Activated effector memory CD4-positive, alpha-beta T cell treated with Interleukin-2 at 50 U/mL for 16 hours (primary cell): ENCODE results near the gene CEBPB.
"Not testable (repeated sequence)": the region's sequence is repeated elsewhere in the genome, so short reads cannot be mapped to it uniquely, and the experiment has no call there.

Experiments used
- DNase-seq: peaks from one replicate; pipeline ENCODE4 v3.0.0-alpha.2; 2020

CEBPB gene

DNA sequence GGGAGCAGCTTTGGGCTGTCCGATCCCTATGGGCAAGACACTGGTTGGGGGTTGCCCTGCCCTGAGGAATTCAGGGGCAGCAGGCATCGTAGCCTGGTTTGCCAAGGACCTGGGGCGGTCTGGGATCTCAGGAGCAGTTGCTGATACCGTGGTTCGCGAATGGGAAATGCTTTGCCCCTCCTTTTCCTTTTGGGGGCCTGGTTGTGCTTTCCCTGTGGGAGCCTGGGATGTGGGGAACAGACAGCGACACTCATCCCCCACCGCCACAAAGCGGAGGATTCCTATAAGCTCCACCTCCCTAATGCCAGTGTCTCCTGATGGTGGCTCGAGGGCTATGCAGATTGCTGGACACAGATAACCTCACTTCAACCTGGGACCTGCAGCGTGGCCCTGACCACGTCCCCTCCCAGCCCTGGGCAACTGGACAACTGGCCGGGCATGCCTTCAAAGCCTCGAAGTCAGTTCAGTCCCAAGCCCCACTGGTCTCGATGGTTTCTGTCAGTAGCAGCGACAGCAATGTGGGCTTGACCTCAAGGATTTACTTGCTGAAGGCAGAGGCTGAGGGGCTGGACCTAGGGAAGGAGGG is 3.3 kb downstream of the CEBPB start:
- DNase-seq, result no peak

DNA sequence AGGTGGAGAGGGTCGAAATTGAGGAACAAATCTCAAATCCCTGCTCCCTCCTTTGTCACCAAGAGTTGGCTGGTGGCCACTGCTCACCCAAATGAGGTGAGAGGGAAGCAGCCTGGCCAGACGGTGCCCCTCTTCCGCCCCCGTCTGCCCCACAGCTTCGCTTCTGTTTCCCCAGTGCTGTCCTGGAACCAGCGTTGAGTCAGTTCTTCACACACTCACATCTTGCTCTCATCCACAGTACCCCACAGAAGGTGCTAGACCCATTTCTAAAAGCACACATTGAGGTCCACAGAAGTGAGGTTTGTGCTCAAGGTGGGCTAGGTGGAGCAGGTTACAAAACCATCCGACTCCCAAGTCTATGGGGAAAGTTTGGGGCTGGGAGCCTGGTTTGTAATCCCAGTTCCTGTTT is 3.8 kb downstream of the CEBPB start:
- DNase-seq, result no peak

DNA sequence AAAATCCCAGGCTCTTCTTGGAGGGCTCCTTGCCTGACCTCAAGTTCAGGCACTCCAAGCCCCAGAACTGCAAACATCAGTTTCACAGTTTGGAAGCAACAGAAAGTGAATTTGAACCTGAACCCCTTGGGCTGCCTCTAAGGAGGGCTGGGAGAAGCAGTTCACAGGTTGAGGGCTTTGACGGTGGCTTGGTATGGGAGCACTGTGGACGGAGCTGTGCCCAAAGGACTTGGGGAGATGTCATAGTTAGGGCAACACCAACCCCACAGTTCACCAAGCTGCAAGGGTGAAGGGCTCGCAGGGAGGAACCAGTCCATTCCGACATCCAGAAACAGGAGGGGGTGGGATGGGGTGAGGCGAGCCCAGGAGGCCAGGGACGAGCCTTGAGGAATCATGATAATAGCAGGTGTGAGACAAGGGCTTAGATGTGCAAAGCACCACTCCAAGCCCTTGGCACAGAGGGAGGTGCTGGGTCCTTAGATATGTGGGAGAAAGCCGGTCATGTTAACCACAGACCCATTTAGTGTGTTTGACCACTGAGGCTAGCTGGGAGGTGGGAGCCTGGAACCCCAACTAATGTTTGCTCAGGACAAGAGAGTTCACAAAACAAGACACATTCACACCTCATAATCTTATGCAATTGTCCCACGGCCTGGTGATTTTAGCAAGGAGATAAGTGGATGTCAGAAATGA is 4.3 kb downstream of the CEBPB start:
- no peak for DNase-seq

DNA sequence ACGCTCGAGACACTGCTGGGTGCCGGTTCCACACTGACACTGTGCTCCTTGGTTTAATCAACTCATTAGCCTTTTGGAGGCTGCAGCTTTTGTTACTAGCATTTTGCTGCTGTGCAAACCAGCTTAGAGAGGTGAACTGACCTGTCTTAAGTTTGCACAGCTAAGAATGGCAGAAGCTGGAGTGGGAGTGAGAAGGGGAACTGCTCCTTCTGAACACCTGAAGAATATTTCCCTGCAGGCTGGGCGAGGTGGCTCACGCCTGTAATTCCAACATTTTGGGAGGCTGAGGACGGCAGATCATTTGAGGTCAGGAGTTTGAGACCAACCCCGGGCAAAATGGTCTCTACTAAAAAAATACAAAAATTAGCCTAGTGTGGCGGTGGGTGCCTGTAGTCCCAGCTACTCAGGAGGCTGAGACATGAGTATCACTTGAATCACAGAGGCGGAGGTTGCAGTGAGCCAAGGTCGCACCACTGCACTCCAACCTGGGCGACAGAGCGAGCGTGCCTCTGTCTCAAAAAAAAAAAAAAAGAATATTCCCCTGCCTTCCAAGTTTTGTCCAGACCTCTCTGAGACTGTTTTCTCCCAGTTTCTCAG is 5.0 kb downstream of the CEBPB start:
- DNase-seq, result no peak

DNA sequence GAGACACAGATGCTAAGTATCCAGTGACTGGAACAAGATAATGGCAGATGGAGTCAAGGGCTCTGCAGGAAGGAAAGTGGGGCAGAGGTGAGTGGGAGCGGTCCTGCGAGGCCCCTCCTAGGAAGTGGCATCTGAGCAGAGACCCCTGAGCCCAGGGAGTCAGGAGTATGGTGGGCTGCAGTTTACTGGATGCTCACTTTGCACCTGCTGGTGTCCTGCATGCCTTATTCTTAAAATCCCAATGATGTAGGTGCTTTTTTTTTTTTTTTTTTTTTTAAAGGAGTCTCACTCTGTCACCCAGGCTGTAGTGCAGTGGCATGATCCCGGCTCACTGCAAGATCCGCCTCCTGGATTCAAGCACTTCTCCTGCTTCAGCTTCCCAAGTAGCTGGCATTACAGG is 5.6 kb downstream of the CEBPB start:
- DNase-seq, result no peak

DNA sequence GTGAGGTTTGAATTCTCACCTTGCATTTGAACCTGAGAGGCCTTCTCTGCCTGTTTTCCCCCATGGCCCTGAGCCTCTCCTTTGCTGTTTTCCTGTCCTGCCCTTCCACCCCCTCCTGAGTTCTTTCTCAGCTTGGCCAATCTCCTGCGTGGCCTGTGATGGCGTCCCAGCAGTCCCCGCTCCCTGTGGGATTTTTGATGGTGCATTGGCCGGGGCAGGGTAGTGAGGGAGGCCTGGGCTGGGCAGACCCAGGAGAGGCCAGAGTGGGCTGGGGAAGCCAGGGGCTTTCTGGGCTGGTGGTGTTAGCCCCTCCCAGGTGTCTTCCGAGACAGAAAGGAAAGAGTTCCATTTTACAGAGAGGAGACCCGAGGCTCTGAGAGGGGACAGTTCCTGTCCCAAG is 6.3 kb downstream of the CEBPB start:
- DNase-seq, result no peak

DNA sequence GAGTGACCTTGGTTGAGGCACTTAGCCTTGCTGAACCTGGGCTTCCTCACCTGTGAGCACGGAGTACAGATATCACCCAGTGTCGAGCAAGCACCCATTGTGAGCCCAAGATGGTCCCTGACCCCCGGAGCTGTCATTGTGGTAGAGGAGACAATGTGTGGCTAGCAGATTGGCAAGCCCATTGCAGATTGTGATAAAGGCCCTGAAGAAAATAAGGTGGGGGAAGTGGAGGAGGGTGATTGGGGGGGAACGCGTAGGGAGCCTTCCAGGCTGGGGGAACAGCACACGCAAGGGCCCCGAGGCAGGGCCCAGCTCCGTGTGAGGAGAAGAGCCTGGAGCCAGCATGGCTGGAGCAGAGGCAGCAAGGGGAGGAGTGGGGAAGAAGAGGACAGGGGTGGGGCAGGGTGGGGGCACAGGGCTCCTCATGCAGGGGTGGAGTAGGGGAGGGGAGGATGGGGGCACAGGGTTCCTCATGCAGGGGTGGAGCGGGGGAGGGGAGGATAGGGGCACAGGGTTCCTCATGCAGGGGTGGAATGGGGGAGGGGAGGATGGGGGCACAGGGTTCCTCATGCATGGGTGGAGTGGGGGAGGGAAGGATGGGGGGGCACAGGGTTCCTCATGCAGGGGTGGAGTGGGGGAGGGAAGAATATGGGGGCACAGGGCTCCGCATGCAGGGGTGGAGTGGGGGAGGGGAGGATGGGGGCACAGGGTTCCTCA is 7.0 kb downstream of the CEBPB start:
- DNase-seq, result no peak

DNA sequence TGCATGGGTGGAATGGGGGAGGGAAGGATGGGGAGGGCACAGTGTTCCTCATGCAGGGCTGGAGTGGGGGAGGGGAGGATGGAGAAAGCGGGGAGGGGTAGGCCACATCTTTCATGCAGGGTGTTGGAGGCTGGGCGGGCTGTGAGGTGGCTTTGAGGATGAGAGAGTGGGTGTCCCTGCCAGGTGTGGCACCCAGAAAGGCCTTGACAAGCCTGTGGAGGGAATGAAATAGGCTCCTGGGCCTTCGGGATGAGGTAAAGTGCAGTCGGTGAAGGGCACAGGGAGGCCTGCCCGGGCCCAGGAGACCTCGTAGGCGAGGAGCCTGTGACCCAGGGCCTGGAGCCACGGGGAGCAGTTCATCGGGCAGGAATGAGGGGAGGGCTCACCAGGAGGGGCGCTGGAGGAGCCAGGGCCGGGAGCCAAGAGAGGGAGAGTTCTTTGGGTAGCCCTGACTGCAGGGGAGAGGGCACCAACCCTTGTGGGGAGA is 7.6 kb downstream of the CEBPB start:
- no peak for DNase-seq

DNA sequence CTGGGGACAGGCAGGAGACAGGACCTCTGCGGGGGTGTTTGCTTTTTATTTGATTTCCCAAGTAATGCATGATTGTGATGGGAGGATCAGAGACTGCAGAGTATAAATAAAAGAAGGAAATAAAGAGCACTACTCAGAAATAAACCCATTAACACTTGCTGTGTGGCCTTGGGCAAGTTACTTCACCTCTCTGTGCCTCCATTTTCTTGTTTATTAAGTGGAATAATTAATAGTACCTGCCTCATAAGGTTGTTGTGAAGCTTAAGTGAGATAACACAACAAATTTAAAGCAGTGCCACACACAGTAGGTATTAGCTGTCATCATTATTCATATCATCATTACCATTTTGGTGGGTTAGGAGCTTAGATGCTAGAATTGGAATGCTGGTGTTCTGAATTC is 8.1 kb downstream of the CEBPB start:
- no peak for DNase-seq

DNA sequence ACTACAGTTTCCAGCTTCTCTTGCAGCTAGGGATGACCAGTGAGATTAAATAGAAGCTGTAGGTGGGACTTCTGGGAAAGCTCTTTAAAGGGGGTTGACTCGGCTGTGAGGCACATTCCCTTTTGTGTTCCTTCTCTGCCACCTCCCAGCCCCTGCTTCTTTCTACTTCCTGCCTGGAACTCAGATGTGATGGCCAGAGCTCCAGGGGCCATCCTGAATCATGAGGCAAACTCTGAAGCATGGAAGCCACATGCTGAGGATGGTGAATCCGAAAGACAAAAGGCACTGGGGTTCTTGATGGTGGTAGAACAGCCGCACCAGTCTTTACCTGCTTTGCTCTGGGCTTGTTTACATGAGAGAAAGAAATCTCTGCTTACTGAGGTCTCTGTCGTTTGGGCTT is 9.1 kb downstream of the CEBPB start:
- no peak for DNase-seq

DNA sequence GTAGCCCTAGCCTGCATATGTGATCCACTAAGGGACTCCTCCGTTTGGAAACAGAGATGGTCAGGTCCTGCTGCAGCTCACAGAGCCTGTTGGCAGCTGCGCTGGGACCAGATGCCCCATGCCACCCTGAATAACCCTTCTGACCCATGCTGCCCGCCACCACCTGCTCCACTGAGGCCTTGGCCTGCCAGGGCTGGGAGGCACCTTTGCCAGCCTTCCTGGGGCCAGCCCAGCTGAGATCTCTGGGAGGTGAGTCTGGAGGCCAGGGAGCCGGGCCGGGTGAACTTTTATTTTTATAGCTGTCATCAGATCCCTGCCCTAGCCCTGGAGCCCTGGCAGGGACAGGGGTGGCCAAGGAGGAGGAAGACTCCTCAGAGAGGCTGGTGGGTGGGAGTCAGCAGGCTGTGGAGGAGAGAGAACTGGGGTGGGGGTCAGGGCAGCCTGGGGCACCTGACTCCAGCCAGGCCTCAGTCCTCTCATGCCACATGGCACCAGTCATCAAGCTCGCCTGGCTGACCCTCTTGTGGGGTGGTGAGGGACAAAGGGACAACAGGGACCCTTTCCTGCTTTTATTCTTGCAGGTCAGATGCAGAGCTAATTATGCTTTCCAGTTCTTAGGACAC is 10.0 kb downstream of the CEBPB start:
- DNase-seq, result no peak

DNA sequence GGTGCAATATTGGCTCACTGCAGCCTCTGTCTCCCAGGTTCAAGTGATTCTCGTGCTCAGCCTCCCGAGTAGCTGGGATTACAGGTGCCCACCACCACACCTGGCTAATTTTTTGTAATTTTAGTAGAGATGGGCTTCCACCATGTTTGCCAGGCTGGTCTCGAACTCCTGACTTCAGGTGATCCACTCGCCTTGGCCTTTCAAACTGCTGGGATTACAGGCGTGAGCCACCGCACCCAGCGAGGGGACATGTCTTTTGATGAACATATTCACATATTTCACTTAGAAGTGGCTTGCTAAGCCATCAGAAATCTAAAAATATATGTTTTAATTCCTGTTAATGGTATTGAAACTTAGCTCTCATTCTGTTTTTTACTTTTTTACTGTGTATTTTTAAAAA is 11.1 kb downstream of the CEBPB start:
- DNase-seq, result not testable (repeated sequence)

DNA sequence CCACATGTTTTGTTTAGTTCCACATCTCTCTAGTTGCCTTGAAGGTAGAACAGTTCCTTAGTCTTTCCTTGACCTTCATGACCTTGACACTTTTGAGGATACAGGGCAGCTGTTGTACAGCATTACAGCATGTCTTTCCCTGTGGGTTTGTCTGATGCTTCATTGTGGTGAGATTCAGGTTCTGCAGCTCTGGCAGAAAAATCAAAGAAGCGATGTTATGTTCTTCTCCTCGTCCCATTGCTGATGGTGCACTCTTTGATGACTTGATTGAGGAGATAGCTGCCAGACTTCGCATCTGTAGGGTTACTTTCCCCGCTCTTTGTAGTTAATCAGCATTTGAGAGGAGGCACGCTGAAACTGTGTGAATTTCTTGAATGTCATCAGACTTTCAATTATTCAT is 12.0 kb downstream of the CEBPB start:
- DNase-seq, result no peak

DNA sequence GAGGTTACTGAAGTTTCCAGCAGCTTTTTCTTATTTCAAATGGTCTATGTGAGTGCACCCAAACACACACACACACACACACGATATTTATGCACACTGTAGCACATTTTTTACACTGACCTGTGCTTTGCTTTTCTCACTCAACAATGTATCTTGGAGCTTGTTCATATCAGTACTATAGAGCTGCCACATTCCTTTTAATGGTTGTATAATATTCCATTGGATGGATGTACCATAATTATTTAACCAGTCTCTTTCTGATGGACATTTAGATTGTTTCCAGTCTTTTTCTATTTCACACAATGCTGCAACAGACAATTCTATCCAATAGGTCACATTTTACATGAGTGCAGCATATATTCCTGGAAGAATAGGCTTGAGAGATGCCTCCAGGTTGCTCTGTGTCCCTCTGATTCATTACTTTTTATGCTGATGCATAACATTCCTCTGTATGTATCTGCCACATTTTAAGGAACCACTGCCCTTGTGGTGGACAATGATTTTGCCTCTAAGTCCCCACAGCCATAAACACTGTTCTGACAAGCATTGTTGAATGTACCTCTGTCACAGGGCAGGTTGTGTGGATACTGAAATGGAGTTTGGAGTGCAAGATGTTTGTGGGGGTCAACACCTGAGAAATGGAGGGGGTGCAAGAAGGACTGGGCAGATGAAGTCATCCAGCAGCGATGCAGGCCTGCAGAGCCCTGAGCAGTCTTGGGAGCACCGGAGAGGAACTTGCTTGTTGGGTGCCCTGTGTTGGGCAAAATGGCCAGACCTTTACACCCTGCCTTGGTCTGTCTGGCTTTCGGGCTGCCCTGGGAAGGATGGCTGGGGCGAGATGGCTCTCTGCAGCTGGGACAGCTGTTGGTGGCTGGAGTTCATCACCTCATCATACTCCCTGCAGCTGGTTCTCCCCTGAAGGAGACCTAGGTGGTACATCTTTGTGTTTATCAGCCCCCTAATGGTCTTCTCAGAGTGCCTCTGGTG is 13.6 kb downstream of the CEBPB start:
- no peak for DNase-seq

DNA sequence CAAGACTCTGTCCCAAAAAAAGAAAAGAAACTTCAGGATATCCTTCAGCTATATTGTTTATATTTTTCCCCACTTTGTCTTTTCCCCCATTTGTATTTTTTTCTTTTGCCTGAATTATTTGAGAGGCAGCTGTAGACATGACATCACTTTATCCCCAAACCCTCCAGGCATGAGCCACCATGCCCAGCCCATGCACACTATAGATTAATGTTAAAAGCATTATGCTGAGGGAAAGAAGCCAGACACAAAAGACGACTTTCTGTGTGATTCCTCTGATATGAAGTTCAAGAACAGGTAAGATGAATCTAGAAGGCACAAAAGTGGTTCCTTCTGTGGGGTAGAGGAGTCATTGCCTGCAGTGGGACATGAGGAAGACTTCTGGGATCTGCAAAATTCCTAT is 16.4 kb downstream of the CEBPB start:
- DNase-seq, result no peak

DNA sequence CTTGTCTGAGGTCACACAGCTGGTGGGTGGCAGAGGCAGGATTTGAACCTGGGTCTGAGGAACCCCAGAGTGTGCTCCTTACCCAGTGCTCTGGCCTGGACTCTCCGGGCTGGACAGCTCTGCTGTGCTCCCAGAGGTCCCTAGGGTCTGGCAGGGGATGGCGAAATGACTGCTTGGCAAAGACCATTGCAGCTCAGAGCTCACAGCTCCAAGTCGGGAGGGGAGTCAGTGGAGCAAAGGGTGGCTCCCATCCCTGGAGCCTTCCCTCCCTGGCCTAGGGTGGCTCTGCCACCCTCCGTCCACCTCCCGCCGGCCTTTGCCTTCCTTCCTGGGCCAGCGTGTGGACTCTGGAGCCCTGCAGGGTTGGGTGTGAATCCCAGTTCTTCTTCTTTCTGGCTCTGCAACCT is 17.5 kb downstream of the CEBPB start:
- DNase-seq, result no peak

DNA sequence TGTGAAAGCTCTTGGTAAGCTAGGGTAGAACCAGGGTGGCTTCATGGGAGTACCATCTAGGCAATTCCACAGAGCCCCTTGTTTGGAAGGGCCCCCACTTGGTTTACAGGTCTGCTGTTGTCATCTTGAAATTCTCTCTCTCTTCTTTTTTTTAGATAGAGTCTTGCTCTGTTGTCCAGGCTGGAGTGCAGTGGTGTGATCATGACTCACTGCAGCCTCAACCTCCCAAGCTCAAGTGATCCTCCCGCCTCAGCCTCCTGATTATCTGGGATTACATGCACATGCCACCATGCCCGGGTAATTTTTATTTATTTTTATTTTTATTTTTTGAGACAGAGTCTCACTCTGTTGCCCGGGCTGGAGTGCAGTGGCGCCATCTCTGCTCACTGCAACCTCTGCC is 18.2 kb downstream of the CEBPB start:
- not testable (repeated sequence) for DNase-seq

DNA sequence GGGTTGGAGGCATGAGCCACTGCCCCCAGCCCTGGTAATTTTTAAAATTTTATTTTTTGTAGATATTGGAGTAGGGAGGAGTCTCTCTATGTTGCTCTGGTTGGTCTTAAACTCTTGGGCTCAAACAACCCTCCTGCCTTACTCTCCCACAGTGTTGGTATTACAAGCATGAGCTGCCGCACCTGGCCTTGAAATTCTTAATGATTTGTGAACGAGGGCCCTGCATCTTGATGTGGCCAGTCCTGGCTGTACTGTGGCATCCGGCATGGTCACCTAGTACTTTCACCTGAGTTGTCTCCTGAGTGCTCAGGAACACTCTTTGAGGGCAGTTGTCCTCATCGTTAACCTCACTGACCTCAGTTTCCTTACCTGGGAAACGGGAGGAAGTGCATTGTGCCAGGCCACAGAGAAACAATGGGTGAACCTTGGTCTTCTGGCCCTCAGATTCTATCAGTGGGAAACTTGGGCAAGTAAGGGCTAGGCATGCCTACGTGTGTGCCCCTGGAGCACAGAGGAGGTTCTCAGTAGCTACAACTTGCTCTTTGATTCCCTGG is 19.5 kb downstream of the CEBPB start:
- no peak for DNase-seq

DNA sequence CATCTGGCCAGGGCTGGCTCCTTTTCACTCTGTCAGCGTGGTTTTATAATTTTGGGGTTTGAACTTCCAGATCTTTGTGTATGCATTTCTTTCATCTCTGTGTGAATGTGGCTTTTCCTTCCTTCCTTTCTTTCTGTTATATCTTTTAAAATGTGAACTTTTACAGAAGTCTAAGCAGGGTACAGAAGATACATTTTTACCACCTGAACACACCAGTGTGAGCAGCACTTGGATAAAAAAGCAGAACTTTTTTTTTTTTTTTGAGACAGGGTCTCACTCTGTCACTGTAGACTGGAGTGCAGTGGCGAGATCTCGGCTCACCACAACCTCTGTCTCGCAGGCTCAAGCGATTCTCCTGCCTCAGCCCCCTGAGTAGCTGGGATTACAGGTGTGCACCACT is 20.5 kb downstream of the CEBPB start:
- no peak for DNase-seq

DNA sequence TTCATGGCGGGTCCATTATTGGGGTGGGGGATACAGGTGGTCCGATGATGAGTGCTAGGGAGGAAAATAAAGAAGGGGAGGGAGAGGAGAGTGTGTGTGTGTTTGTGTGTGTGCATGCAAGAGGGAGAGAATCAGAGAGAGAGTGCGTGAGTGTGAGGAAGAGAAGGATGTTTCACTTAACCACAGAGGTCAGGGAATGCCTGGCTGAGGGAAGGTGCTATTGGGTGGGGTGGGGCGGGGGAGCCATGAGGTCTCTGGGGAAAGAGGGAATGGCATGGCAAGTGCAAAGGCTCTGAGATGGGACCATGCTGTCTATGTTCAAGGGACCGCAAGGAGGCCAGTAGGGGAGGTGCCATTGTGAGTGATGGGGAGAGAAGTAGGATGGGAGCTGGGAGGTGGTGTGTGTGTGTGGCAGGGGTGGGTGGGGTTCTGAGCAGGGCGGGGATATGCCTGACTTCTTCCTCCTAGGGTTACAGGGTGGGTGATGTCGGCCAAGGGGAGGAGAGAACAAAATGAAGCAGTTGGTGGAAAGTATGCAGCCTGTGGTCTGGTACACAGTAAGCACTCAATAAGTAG is 23.0 kb downstream of the CEBPB start:
- no peak for DNase-seq

DNA sequence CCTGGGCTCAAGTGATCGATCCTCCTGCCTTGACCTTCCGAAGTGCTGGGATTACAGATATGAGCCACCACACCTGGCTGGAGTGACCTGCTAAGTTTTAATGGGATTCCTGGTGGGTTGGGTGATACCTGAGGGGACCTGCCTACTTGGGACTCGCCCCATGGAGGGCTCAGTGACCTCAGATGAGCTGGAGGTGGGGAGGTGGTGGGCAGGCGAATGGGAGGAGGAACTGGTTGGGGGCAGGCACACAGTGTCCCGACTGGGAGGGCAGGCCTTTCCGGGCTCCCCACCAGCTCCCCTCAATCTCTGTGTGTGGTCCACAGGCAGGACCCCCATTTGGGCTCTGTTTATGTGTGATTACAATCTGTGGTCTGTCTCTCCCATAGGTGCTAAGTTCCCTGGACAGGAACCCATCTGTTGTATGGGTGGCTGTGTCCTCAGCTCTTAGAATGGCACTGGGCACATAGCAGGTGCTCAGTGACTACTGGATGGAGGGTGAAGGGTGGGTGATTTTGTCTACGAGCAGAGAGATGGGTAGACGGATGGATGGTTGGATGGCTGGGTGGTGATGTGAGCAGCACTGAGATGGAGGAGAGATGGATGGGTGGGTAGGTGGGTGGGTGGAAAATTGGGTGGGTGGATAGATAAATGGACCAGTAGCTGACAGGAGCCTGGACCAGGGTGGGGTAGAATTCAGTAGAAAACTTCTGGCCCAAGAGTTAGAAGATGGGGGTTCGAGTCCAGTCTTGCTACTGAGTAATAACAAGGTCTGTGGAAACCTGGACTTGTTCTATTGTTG is 23.8 kb downstream of the CEBPB start:
- no peak for DNase-seq
